Osteocyte (in vitro differentiated cells): ENCODE measurements around the gene ZDHHC16. TPM values are rescaled to one million over a fixed set of nuclear protein-coding genes. Genes with fewer than 3 reads are reported as not detected.

Source experiments
- DNase-seq: peaks from one replicate; pipeline ENCODE4 v3.0.0; 2021; ENCODE audit warnings: mixed read lengths; ENCODE audit not compliant: unreplicated experiment; ENCODE audit errors: extremely low spot score
- H3K27ac Mint-ChIP-seq: one replicate; pipeline ENCODE4 v1.8.0; 2021; ENCODE audit warnings: mild to moderate bottlenecking, mixed read lengths; ENCODE audit not compliant: unreplicated experiment
- H3K27me3 Mint-ChIP-seq: one replicate; pipeline ENCODE4 v1.8.0; 2021; ENCODE audit warnings: mixed read lengths; ENCODE audit not compliant: unreplicated experiment
- H3K36me3 Mint-ChIP-seq: one replicate; pipeline ENCODE4 v1.8.0; 2021; ENCODE audit warnings: mixed read lengths; ENCODE audit not compliant: unreplicated experiment
- H3K4me1 Mint-ChIP-seq: one replicate; pipeline ENCODE4 v1.8.0; 2021; ENCODE audit warnings: mixed read lengths; ENCODE audit not compliant: unreplicated experiment
- H3K4me3 Mint-ChIP-seq: one replicate; pipeline ENCODE4 v1.8.0; 2021; ENCODE audit warnings: mild to moderate bottlenecking, moderate library complexity, mixed read lengths; ENCODE audit not compliant: unreplicated experiment
- H3K9me3 Mint-ChIP-seq: one replicate; pipeline ENCODE4 v1.8.0; 2021; ENCODE audit warnings: mixed read lengths; ENCODE audit not compliant: unreplicated experiment
- CTCF ChIP-seq: fragments of 200-600 bp; sonication (generic); IDR thresholded peaks from 2 replicates; pipeline ENCODE4 v1.5.0; 2021; ENCODE audit warnings: antibody characterized with exemption, mild to moderate bottlenecking, moderate library complexity
- total RNA-seq: library from RNA; stranded (reverse); gene quantifications from 2 replicates; pipeline ENCODE4 v1.2.1, GENCODE V29; 2021

ZDHHC16 gene
- total RNA-seq, 1 donor from 2014 or later: 46.9 TPM

GRCh38 chr10:97498841-97499560 lies 53.0 kb downstream of the ZDHHC16 start, which contains the start of gene UBTD1:
TSS of gene UBTD1 (plus strand) at chr10:97498924. CDS start at chr10:97499204, 280 bp downstream.
- Mint-ChIP-seq H3K4me3 (peak within 1 kb of the TSS; percentile 89), H3K27me3 (no peaks in the 10 kb centered on the region), H3K4me1 (peaks cover 60% of the 10 kb centered on the region), H3K27ac (peak within 1 kb of the TSS; percentile 87), H3K9me3 (no peaks in the 10 kb centered on the region), H3K36me3 (peaks cover 4% of the 10 kb centered on the region)
- DNase-seq: peak; percentile 87
- TF ChIP-seq CTCF: no peak

- Mint-ChIP-seq H3K27me3 (no peaks in the 10 kb centered on the region), H3K4me1 (peaks cover 54% of the 10 kb centered on the region), H3K9me3 (no peaks in the 10 kb centered on the region), H3K36me3 (peaks cover 4% of the 10 kb centered on the region), H3K27ac (peak overlapping the region; percentile 83), H3K4me3 (peak overlapping the region; percentile 81)
- no peak for DNase-seq
- TF ChIP-seq CTCF: no peak
These were observed 53.8 kb downstream of the ZDHHC16 start for GRCh38 chr10:97499561-97500296.

DNA sequence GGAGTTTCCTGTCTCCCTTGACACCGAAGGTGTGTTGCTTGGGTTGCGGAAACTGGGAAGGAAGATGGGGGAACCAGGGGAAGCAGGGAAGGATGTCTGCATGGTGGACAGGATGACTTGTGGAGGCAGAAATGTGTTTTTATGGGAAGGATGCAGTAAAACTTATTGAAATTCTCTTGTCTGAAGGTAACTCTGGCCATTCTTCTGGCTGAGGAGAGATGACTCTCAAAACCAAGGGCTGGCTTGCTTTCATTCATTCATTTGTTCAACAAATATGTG lies 54.3 kb downstream of the ZDHHC16 start:
- no peaks in the 10 kb centered on the region for H3K9me3 Mint-ChIP-seq
- no peaks in the 10 kb centered on the region for H3K27me3 Mint-ChIP-seq
- TF ChIP-seq CTCF: no peak
- peak overlapping the region; percentile 83 for H3K27ac Mint-ChIP-seq
- H3K36me3 Mint-ChIP-seq: peaks cover 4% of the 10 kb centered on the region
- peak overlapping the region; percentile 81 for H3K4me3 Mint-ChIP-seq
- DNase-seq: no peak
- H3K4me1 Mint-ChIP-seq: peaks cover 49% of the 10 kb centered on the region

- Mint-ChIP-seq H3K4me3 (no peak overlapping the region), H3K36me3 (peaks cover 4% of the 10 kb centered on the region), H3K9me3 (no peaks in the 10 kb centered on the region), H3K4me1 (peaks cover 28% of the 10 kb centered on the region), H3K27me3 (no peaks in the 10 kb centered on the region), H3K27ac (peak overlapping the region; percentile 31)
- TF ChIP-seq CTCF: no peak
- DNase-seq: no peak
These were observed 56.9 kb downstream of the ZDHHC16 start for GRCh38 chr10:97502916-97503315.

DNA sequence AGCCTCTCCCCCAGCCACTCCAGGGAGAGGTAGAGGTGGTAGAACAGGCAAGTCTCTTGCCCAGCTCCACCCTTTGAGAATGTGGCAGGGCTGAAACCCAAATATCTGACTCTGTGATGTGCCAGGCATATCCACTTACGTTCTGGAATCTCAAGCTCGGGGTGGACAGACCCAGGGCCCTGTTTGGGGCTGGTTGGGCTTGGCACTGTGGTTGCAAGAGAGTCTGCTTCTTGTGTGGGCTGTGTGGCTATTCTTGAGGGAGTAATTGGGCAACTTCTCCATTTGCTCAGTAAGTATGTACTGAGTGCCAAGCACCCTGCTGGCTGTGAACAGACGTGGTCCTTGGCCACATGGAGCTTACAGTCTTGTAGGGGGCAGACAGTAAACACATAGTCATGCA lies 57.4 kb downstream of the ZDHHC16 start:
- Mint-ChIP-seq H3K27ac (peak overlapping the region; percentile 31), H3K4me1 (peaks cover 33% of the 10 kb centered on the region)
- no peak for TF ChIP-seq CTCF

More for the DNA sequence above, 57.4 kb downstream of the ZDHHC16 start:
- DNase-seq: no peak
- Mint-ChIP-seq H3K4me3 (no peak overlapping the region), H3K27me3 (no peaks in the 10 kb centered on the region), H3K9me3 (no peaks in the 10 kb centered on the region), H3K36me3 (peaks cover 4% of the 10 kb centered on the region)
